Measurements from ENCODE around the gene USB1. TPM values are rescaled to one million over a fixed set of nuclear protein-coding genes. Genes with fewer than 3 reads are reported as not detected.
"Not testable (repeated sequence)": the region's sequence is repeated elsewhere in the genome, so short reads cannot be mapped to it uniquely, and the experiment has no call there.

Gene USB1
- total RNA-seq, 1 donor from 2014 or later: 26.3 TPM

GRCh38 chr16:57970319-57970718 lies 30.9 kb upstream of the USB1 start:
- ATAC-seq: no peak

DNA sequence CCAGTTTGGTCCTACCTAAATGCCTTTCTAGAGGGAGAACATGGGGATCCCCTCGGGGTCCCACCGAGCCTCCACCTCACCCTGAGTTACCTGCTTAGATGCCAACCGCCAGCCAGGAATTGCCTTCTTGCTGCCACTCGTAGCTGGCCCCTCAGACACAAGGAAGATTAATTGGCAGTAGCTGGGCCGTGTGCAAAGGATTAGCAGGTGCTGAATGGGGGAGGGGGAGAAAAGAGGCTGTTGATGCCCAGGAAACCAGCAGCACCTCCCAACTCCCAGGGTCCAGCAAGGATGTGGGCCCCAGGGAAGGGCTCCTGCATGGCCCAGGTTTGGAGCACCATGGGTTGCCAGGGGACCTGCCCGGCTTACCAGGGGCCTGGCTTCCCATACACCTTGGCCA lies 30.2 kb upstream of the USB1 start, which contains the start of gene CNGB1:
CNGB1 (minus strand) TSS at position 159 of the 400 bp plus-strand sequence. CDS start 3,842 bp downstream, outside the sequence.
- ATAC-seq: no peak

DNA sequence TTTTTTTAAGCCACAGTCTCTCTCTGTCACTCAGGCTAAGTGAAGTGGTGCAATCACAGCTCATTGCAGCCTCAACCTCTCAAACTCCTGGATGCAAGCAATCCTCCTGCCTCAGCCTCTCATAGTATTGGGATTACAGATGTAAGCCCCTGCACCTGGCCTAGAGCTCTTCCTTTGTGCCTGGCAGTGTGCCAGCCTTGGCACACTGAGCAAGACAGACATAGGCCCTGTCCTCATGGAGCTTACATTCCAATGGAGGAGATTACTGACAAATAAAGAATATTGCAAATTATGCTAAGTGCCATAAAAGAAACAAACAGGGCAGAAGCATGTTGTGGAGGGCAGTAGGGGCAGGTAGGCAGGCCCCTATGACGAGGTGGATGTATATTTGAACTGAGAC lies 29.4 kb upstream of the USB1 start:
- no peak for ATAC-seq

DNA sequence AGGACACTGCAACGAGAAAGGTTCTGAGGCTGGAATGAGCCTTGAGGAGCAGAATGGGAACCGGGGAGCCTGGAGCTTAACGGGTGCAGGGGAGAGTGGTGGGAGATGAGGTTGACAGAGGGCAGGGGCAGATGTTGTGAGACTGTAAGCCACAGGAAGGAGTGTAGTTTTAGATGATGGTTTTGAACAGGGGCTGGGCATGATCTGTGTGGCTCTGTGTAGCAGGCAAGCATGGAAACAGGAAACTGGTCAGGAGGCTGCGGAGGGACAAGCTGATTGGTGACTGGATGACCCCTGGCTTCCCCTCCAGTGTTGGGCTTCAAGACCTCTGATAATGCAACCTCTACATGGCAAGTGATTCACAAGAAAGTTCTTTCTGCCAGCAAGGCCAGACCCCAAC lies 28.9 kb upstream of the USB1 start:
- no peak for ATAC-seq

- ATAC-seq: peak; percentile 47
Observed at GRCh38 chr16:57976331-57976796, 24.8 kb upstream of the USB1 start.

DNA sequence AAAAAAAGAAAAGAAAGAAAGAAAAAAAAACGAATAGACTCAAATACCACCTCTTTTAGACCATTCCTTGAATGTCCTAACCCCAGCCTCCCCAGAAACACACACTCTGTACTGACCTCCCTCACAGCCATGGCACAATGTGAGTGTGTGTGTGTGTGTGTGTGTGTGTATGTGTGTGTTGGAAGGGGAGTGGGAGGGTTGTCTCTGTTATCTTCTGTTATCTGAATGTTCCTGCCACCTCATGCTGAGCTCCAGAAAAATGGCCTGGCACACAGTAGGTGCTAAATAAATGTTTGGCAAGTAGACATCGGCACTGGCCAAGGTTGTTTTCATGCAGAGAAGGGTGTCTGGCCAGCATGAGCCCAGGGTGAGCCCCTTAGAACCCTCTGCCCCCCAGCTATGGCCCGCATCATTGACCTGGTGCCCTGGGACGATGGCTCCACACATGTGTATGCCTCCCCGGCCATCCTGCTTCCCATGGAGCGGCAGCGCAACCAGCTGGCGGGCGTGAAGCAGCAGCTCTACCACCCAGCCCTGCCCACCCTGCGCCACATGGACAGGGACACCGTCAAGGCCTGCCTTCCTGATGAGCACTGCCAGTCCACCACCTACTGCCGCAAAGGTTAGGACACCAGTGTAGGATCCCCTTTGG lies 23.7 kb upstream of the USB1 start:
- ATAC-seq: peak; percentile 25

DNA sequence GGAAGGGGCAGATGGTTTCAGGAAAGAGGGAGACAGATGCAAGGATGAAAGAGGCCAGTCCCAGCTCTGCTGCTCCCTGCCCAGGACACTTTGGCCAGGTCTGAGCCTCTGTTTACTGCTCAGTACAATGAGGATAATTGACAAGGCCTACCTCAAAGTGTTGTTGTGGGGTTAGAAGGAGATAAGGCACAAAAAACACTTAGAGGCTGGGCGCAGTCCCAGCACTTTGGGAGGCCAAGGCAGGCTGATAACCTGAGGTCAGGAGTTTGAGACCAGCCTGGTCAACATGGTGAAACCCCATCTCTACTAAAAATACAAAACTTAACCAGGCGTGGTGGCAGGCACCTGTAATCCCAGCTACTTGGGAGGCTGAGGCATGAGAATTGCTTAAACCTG lies 23.1 kb upstream of the USB1 start:
- ATAC-seq: not testable (repeated sequence)

GRCh38 chr16:57979006-57979585 lies 22.1 kb upstream of the USB1 start:
- ATAC-seq: no peak

GRCh38 chr16:57981636-57982035 lies 19.6 kb upstream of the USB1 start:
- ATAC-seq: no peak

- no peak for ATAC-seq
Observed at GRCh38 chr16:57982385-57982784, 18.8 kb upstream of the USB1 start.

DNA sequence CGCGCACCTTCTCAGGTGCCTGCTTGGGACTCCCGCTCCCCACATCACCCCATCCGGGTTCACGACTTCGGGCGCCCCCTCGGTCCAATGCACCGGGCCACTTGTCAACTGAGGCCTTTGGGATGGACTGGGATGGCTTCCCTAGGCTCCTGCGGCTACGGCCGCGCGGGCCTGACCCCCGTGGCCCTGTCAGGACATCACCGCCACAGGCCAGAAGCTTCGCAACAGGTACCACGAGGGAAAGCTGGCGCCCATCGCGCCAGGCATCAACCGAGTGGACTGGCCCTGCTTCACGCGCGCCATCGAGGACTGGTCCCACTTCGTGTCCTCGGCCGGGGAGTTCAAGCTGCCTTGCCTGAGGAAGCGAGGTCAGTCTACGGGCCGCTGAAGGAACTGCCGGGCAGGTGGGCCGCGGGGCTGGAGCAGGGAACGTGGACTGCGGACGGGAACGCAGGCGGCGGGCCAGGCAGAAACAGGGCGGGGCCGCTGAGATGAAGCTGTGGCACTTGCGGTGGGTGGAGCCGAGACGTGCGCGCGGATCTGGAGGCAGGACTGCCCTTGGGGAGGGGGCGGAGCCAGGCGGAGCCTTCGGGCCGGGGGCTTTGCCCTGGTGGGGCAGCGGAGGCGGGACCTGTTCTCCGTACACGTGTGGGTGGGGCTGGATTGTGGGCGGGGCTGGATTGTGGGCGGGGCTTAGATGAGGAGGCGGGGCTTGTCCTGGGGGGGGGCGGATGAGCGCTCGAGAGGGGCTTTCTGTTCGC lies 16.6 kb upstream of the USB1 start:
- peak; percentile 91 for ATAC-seq

DNA sequence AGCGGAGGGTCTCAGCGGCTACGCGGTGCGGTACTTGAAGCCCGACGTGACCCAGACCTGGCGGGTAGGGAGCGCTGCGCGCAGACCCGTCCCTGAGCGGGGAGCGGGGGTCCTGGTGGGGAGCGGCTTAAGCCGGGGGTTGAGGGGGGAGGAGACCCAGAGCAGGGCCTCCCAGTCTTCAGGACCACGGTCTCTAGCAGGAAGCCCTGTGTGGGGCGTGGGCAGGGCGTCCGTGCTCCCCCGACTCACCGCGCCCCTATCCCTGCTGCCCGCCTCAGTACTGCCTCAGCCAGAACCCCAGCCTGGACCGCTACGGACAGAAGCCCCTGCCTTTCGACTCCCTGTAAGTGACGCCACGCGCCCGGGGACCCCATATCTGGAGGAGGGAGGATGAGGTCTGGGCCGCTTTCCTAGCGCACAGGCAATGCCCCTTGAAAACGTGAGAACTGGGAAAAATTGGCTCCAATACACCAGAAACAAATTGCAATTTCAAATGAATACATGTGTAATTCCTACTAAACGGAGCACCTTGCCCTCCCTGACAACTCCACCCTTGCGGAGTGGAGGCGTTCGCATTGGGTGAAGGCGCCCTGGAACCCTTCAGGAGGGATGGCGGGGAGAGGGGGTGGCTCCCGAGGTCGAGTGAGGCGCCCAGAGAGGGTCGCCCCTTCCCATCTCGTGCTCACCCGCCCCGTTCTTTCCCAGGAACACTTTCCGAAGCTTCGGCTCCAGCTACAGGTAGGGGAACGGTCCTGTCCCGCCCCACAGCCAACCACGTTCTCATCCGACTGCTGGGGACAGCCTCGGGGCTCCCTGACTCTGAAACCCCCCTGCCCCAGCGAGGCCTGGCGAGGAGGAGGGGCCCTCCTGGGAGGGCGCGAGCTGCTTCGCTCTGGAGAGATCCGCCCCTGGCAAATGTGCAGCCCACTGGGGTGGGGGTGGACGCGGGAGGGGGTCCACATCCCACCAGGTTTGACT lies 15.7 kb upstream of the USB1 start:
- peak; percentile 28 for ATAC-seq

DNA sequence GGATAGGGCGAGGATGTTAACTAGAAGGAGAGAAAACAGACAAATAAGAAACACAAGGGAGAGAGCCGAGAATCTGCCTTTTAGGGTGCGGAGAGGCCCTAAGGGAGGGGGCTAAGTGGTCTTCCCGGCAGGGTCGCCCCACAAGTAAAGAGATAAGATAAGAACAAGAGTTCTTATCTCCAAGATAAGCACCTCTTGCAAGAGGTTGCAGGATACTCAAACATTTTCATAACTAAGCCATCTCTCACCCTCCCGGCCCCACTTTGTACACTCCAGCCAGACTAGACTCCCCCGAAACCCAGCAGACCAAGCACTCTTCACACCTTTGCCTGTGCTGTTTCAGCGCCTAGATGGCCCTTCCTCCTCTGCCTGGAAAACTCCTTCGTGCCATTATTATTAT lies 15.0 kb upstream of the USB1 start:
- no peak for ATAC-seq

DNA sequence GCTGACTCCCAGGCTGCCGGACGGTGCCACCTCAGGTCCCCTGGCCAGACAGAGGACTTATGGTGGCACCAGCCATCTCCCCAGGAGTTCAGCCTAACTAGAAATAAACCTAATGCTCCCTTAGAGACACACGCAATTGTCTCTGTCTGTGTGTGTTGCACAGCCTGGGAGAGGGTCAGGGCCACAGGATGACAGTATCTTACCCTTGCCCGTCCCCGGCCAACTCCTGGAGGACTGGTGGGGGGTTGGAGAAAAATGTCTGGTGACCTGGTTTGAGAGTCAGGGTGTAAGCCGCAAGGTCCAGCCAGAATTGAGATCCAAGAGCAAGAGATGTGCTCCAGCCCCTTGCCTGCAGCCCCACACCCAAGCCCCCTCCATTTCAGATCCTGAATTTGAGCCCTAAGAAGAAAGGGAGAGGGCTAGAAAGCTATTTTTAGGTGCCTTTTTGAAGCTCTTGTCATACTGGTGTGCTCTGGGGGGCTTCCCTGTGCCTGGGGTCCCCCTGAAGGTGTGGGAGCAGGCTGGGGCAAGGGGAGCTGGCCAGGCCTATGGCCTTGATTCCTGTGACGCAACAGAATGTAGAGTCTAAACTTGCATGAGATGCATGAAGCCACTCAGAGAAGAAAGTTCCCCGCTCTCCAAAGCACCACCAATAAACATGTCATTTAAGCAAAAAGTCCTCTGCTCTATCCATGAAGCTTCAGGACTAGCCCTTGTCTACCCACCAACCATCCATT lies 13.6 kb upstream of the USB1 start:
- no peak for ATAC-seq

- peak; percentile 63 for ATAC-seq
Observed at GRCh38 chr16:57988929-57989328, 12.3 kb upstream of the USB1 start.

- no peak for ATAC-seq
Observed at GRCh38 chr16:57991551-57992059, 9.6 kb upstream of the USB1 start.

GRCh38 chr16:57992084-57992483 lies 9.1 kb upstream of the USB1 start:
- ATAC-seq: no peak

DNA sequence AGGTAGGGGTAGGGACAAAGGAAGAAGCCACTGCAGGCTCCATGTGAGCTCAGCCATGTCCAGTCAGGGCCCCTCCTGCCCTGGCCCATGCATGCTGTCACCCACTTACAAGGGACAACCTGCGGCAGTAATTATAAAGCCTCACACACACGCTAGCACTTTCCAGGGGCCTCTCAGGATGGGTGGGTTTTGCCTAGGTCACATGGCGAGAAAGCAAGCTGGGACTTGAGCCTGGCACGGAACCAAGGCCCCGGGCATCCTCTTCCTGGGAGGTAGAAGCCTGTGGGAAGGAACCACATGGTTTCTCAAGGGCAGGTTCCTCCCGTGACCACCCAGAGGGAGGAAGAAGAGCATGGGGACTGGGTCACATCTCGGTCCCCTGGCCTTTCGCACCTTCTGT lies 7.8 kb upstream of the USB1 start:
- peak; percentile 2 for ATAC-seq

GRCh38 chr16:57993897-57994296 lies 7.3 kb upstream of the USB1 start:
- ATAC-seq: no peak

DNA sequence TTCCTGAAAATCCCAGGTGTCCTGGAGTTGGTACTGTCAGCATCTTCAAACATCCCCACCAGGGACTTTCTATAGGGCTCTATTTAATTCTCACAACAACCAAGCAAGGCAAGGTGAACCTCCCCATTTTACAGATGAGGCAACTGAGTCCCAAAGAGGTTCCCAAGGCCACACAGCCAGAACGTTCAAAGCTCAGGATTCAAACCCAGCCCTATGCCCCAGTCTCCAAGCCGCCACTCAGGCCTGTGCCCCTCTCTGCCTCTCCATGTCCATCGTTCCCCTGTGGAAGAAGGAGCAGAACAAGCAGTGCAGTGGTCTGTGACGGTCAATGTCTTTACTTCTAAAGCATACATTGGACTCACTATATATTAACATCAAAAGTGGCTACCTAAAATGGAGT lies 6.8 kb upstream of the USB1 start:
- ATAC-seq: no peak

GRCh38 chr16:57994778-57995177 lies 6.4 kb upstream of the USB1 start:
- ATAC-seq: peak; percentile 42

All from esophagus mucosa (tissue), 1 donor.